Measurements from ENCODE around the gene ADCY7. TPM values are rescaled to one million over a fixed set of nuclear protein-coding genes. Genes with fewer than 3 reads are reported as not detected.
A peak's percentile ranks its signal among the peaks of the same experiment; 100 is the strongest.

Gene ADCY7
- total and polyA plus RNA-seq, 9 of the 15 experiments (the other 6 are each of a cell fraction or from before 2014, with no cell fraction given): 2.3 to 108 (median 28.6) TPM

DNA sequence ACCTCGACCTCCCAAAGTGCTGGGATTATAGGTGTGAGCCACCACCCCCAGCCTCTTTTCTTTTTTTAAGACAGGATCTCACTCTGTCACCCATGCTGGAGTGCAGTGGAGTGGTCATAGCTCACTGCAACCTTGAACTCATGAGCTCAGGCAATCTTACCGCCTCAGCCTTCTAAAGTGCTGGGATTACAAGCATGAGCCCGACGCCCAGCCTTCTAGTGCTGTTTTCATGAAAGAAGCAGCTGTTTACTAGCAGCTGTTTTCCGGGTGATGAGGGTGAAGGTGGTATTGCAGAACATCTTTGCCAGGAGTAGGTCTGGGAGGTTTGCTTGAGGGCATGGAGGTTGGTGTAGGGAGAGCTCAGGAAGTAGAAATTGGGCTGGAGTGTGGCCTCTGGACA is 2.0 kb downstream of the ADCY7 start:
- FAIRE-seq: no peak
- no peak for DNase-seq (ENCODE audit: extremely low read depth in 1 of 4, low spot score in 3 of 4)
- H4K20me1 ChIP-seq (replicated peaks; ENCODE audit: control insufficient read depth, insufficient read depth, low read length): peaks cover 10% of the 10 kb centered on the region; the same call in 1 of the 2 replicates

More for the DNA sequence above, 2.0 kb downstream of the ADCY7 start:
- no peak for TF ChIP-seq BACH1 (tag; IDR thresholded peaks at IDR 0.05)
- no peak for TF ChIP-seq PCBP2 (IDR thresholded peaks at IDR 0.05; ENCODE audit: low read depth, low read length, poor library complexity, severe bottlenecking)
- no peak for TF ChIP-seq MEIS2 (IDR thresholded peaks at IDR 0.05; ENCODE audit: partially characterized antibody)
- no peak for TF ChIP-seq FOXP1 (CRISPR knock-in tag; IDR thresholded peaks at IDR 0.05)
- no peak for TF ChIP-seq TBL1XR1 (IDR thresholded peaks at IDR 0.05; ENCODE audit: low read length in 2 of 2)
- TF ChIP-seq ZNF764 (CRISPR knock-in tag; IDR thresholded peaks at IDR 0.05; ENCODE audit: low read depth): no peak
- no peak for TF ChIP-seq ZFPM2 (CRISPR knock-in tag; IDR thresholded peaks at IDR 0.05)
- no peak for TF ChIP-seq TEAD2 (tag; IDR thresholded peaks at IDR 0.05)
- no peak for TF ChIP-seq NFE2L1 (tag; IDR thresholded peaks at IDR 0.05; ENCODE audit: borderline replicate concordance, low read depth)
- TF ChIP-seq SNIP1 (IDR thresholded peaks at IDR 0.05; ENCODE audit: low read depth): no peak
- TF ChIP-seq, protein P1, sequence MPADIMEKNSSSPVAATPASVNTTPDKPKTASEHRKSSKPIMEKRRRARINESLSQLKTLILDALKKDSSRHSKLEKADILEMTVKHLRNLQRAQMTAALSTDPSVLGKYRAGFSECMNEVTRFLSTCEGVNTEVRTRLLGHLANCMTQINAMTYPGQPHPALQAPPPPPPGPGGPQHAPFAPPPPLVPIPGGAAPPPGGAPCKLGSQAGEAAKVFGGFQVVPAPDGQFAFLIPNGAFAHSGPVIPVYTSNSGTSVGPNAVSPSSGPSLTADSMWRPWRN (IDR thresholded peaks at IDR 0.05; ENCODE audit: low read depth): no peak
- no peak for TF ChIP-seq TEAD4 (IDR thresholded peaks at IDR 0.05; ENCODE audit: low read length)
- TF ChIP-seq TEAD4 (CRISPR knock-in tag; IDR thresholded peaks at IDR 0.05; ENCODE audit: borderline replicate concordance): no peak
- TF ChIP-seq U2AF1 (optimal IDR thresholded peaks at IDR 0.05; ENCODE audit: low read depth, low read length): no peak
- TF ChIP-seq HNRNPLL (IDR thresholded peaks at IDR 0.05; ENCODE audit: low read depth, low read length, poor library complexity, severe bottlenecking): no peak
- TF ChIP-seq CREB1 (IDR thresholded peaks at IDR 0.05): no peak
- no peak for TF ChIP-seq CREB1 (CRISPR knock-in tag; IDR thresholded peaks at IDR 0.05)
- TF ChIP-seq DNMT1 (IDR thresholded peaks at IDR 0.05): no peak
- TF ChIP-seq, protein P2, sequence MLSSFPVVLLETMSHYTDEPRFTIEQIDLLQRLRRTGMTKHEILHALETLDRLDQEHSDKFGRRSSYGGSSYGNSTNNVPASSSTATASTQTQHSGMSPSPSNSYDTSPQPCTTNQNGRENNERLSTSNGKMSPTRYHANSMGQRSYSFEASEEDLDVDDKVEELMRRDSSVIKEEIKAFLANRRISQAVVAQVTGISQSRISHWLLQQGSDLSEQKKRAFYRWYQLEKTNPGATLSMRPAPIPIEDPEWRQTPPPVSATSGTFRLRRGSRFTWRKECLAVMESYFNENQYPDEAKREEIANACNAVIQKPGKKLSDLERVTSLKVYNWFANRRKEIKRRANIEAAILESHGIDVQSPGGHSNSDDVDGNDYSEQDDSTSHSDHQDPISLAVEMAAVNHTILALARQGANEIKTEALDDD (IDR thresholded peaks at IDR 0.05): no peak
- TF ChIP-seq PTRF (tag; IDR thresholded peaks at IDR 0.05): no peak
- no peak for TF ChIP-seq SNRNP70 (optimal IDR thresholded peaks at IDR 0.05; ENCODE audit: low read depth, low read length)
- Histone ChIP-seq H3K79me2 (ENCODE audit: control insufficient read depth, insufficient read depth, low read length) (peaks cover 100% of the 10 kb centered on the region), H3K36me3 (ENCODE audit: control insufficient read depth, insufficient read depth, low read length) (peaks cover 36% of the 10 kb centered on the region; the same call in 2 of the 3 replicates), H2AFZ (ENCODE audit: low read depth, low read length) (no peak overlapping the region), H3K9ac (ENCODE audit: insufficient read depth in 1 of 2, low read depth in 2 of 2, low read length in 2 of 2) (peak overlapping the region in 1 of 2 experiments; percentile 53; a peak in 1 of 4 replicates), H3K27me3 (ENCODE audit: control insufficient read depth in 2 of 2, insufficient read depth in 2 of 2, low read length in 2 of 2) (no peaks in the 10 kb centered on the region), H3K4me2 (ENCODE audit: insufficient read depth, low read length) (0 out of 2 replicates have a peak overlapping the region, but pooled peaks have one; percentile 6), H3K9me1 (ENCODE audit: control insufficient read depth, insufficient read depth, low read length) (no peaks in the 10 kb centered on the region), H3K4me3 (no peak overlapping the region; the same call in 1 of the 2 replicates), H3K9me3 (replicated peaks; ENCODE audit: control insufficient read depth, insufficient read depth, low read depth, low read length) (no peaks in the 10 kb centered on the region), H3K27ac (ENCODE audit: extremely low read depth, low read depth, low read length) (peak overlapping the region; percentile 18; the same call in 1 of the 3 replicates), H3K4me1 (replicated peaks in 1 of 2; ENCODE audit: control insufficient read depth in 2 of 2, insufficient read depth in 2 of 2, low read length in 2 of 2) (peaks cover 55 to 87% of the 10 kb centered on the region in 2 experiments)
- BruUV-seq (replicated peaks): no TSS peak
- in situ Hi-C loops (cut with MboI) (loop anchor here (25.0 kb wide), 1 partner anchor 1656 kb away; the partner anchor contains the start of gene N4BP1), intact Hi-C loops (cut with micrococcal nuclease) (no loop called here)
- ChIA-PET CTCF (ENCODE audit: low intra/inter-chr PET ratio) (no interaction called here), POLR2A (interaction anchor here (2.0 to 2.8 kb wide), 2 partner anchors 9 to 12 kb away, joined by 6 to 13 read pairs; no protein-coding TSS in a partner anchor)
- ATAC-seq: no peak
- WGBS (ENCODE audit: insufficient coverage, low coverage, missing lambda C conversion rate): 77% methylated on average over 5 of the region's 5 CpGs
